ENCODE results near the gene TMOD2.

DNA sequence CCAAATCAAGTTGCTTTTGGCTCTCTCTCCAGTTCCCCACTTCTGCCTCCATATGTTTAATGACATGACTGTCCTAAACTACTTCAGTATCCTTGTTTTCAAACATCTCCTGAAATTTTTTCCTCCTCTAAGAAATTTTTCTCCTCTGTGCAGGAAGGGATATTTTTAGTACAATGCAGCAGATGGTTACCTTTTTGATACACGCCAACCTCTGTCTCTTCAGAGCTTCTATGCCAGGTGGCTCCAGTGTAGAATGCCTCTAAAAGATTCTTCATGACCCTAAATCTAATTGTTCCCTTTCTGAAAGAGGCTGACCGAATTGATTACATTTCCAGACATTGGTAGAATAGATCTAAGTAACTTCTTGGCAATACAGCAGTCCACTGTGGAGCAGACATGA, 111.7 kb downstream of the TMOD2 start:
- no peak for TF ChIP-seq POLR2AphosphoS5 (IDR thresholded peaks at IDR 0.05)
- TF ChIP-seq, protein P1, sequence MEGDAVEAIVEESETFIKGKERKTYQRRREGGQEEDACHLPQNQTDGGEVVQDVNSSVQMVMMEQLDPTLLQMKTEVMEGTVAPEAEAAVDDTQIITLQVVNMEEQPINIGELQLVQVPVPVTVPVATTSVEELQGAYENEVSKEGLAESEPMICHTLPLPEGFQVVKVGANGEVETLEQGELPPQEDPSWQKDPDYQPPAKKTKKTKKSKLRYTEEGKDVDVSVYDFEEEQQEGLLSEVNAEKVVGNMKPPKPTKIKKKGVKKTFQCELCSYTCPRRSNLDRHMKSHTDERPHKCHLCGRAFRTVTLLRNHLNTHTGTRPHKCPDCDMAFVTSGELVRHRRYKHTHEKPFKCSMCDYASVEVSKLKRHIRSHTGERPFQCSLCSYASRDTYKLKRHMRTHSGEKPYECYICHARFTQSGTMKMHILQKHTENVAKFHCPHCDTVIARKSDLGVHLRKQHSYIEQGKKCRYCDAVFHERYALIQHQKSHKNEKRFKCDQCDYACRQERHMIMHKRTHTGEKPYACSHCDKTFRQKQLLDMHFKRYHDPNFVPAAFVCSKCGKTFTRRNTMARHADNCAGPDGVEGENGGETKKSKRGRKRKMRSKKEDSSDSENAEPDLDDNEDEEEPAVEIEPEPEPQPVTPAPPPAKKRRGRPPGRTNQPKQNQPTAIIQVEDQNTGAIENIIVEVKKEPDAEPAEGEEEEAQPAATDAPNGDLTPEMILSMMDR (IDR thresholded peaks at IDR 0.05), result no peak

All from transverse colon (tissue), 4 donors.